ENCODE results near the gene PCCA.

PCCA gene

DNA sequence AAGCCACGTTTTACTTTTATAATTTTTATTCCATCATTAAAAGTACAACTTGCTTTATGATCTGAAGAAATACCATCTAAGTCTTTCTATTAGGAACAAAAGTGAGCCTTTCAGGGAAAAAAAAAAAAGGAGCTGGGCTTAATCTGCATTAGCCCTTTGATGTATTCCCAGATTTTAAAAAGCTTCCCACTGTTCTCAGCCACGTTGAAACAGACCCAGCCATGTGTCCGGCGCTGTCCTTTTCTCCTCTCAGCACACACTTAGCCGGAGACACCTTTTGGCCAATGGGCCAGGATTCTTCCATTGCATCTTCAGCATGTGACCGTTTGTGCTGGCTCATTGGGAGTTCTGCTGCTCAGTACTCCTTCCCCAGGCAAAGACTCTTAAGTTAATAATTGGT lies 394.2 kb downstream of the PCCA start:
- H3K4me3 ChIP-seq (ENCODE audit: low read depth in 1 of 2, low read length in 1 of 2): no peak overlapping the region
- H3K9me3 ChIP-seq: no peaks in the 10 kb centered on the region
- H3K27ac ChIP-seq: no peak overlapping the region
- TF ChIP-seq, protein P1, sequence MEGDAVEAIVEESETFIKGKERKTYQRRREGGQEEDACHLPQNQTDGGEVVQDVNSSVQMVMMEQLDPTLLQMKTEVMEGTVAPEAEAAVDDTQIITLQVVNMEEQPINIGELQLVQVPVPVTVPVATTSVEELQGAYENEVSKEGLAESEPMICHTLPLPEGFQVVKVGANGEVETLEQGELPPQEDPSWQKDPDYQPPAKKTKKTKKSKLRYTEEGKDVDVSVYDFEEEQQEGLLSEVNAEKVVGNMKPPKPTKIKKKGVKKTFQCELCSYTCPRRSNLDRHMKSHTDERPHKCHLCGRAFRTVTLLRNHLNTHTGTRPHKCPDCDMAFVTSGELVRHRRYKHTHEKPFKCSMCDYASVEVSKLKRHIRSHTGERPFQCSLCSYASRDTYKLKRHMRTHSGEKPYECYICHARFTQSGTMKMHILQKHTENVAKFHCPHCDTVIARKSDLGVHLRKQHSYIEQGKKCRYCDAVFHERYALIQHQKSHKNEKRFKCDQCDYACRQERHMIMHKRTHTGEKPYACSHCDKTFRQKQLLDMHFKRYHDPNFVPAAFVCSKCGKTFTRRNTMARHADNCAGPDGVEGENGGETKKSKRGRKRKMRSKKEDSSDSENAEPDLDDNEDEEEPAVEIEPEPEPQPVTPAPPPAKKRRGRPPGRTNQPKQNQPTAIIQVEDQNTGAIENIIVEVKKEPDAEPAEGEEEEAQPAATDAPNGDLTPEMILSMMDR (IDR thresholded peaks at IDR 0.05): no peak
- no peaks in the 10 kb centered on the region for H3K36me3 ChIP-seq
- no peaks in the 10 kb centered on the region for H3K27me3 ChIP-seq
- H3K4me1 ChIP-seq (ENCODE audit: control insufficient read depth in 1 of 2, insufficient read depth in 1 of 2, low read depth in 1 of 2, low read length in 1 of 2): peaks cover 0 to 9% of the 10 kb centered on the region in 2 experiments

- H3K27ac ChIP-seq: peak overlapping the region; percentile 11
- H3K4me3 ChIP-seq (ENCODE audit: low read depth in 1 of 2, low read length in 1 of 2): no peak overlapping the region
- H3K4me1 ChIP-seq (ENCODE audit: control insufficient read depth in 1 of 2, insufficient read depth in 1 of 2, low read depth in 1 of 2, low read length in 1 of 2): peaks cover 0 to 9% of the 10 kb centered on the region in 2 experiments
- H3K36me3 ChIP-seq: no peaks in the 10 kb centered on the region
- H3K27me3 ChIP-seq: no peaks in the 10 kb centered on the region
- TF ChIP-seq, protein P1 (IDR thresholded peaks at IDR 0.05): no peak
- H3K9me3 ChIP-seq: no peaks in the 10 kb centered on the region
These were observed 395.0 kb downstream of the PCCA start for GRCh38 chr13:100483841-100484381.

DNA sequence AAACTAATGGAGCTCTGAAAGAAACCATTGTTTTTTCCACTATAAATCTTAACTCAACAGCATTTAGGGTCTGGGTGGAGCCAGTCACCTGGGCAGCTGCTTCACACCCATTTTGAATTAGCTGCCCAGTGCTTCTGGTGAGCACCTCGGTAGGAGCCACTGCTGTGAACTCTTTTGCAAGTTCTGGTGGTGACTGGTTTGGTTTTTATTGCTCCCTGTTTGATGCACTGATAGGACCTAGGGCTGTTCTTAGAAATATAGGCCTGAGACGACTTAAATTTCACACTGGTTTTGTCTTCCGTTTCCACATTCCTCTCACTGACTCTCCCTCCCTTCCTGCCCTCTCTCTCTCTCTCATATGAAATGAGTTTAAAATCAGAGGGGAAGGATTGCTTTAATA lies 395.8 kb downstream of the PCCA start:
- TF ChIP-seq, protein P1 (IDR thresholded peaks at IDR 0.05): no peak
- Histone ChIP-seq H3K4me1 (ENCODE audit: control insufficient read depth in 1 of 2, insufficient read depth in 1 of 2, low read depth in 1 of 2, low read length in 1 of 2) (peaks cover 6 to 15% of the 10 kb centered on the region in 2 experiments), H3K27me3 (no peaks in the 10 kb centered on the region), H3K36me3 (no peaks in the 10 kb centered on the region), H3K27ac (no peak overlapping the region), H3K9me3 (no peaks in the 10 kb centered on the region), H3K4me3 (ENCODE audit: low read depth in 1 of 2, low read length in 1 of 2) (no peak overlapping the region)

DNA sequence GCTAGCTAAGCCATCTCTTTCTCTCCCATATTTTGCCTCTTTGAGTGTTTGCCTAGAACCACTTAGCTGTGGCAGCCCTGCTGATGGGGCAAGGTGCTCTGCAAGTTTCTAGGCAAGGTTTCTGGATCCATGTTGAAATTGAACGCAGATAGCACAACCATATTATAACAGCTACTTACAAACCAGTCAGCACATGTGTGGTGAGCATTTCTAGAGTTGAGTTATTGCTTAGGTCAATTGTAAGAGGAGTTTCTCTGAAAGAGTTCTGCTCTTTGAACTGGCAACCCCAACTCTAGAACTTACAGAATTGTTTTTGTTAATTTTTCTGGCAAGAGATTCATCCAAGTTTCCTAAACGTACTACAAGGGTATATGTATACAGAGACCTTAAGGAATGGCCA lies 396.4 kb downstream of the PCCA start:
- Histone ChIP-seq H3K27ac (no peak overlapping the region), H3K4me3 (ENCODE audit: low read depth in 1 of 2, low read length in 1 of 2) (no peak overlapping the region)
- TF ChIP-seq, protein P1 (IDR thresholded peaks at IDR 0.05): no peak

GRCh38 chr13:100490692-100491091 lies 401.8 kb downstream of the PCCA start:
- peak overlapping the region; percentile 86 for H3K27ac ChIP-seq
- H3K36me3 ChIP-seq: no peaks in the 10 kb centered on the region

More for the DNA sequence above, 396.4 kb downstream of the PCCA start:
- Histone ChIP-seq H3K4me1 (ENCODE audit: control insufficient read depth in 1 of 2, insufficient read depth in 1 of 2, low read depth in 1 of 2, low read length in 1 of 2) (peaks cover 11 to 21% of the 10 kb centered on the region in 2 experiments), H3K36me3 (no peaks in the 10 kb centered on the region), H3K27me3 (no peaks in the 10 kb centered on the region), H3K9me3 (no peaks in the 10 kb centered on the region)

More at GRCh38 chr13:100490692-100491091, 401.8 kb downstream of the PCCA start:
- no peaks in the 10 kb centered on the region for H3K9me3 ChIP-seq
- H3K4me1 ChIP-seq (ENCODE audit: control insufficient read depth in 1 of 2, insufficient read depth in 1 of 2, low read depth in 1 of 2, low read length in 1 of 2): peaks cover 61 to 64% of the 10 kb centered on the region in 2 experiments
- H3K4me3 ChIP-seq (ENCODE audit: low read depth in 1 of 2, low read length in 1 of 2): peak overlapping the region; percentile 2 to 27
- TF ChIP-seq, protein P1 (IDR thresholded peaks at IDR 0.05): no peak
- no peaks in the 10 kb centered on the region for H3K27me3 ChIP-seq
